C4-2B (cell line): Measurements from ENCODE around the gene NCOA1.

Source experiments
- CTCF ChIP-seq: fragments of 450-650 bp; conservative IDR thresholded peaks from 2 replicates; pipeline ENCODE4 v1.5.1; 2017; ENCODE audit warnings: mild to moderate bottlenecking
- ZFX ChIP-seq: fragments of 450-650 bp; IDR thresholded peaks from 2 replicates; pipeline ENCODE4 v1.6.1; 2017

GRCh38 chr2:24448797-24449196 is 42.3 kb upstream of the NCOA1 start:
- TF ChIP-seq CTCF, result no peak
- no peak for TF ChIP-seq ZFX
